IPS-18c (cell line): ENCODE measurements around the gene ARL10.

Experiments
- H3K4me3 ChIP-seq: 2 replicates; pipeline ENCODE4 v1.7.0; 2013; ENCODE audit warnings: low read depth, mild to moderate bottlenecking, low read length, moderate library complexity; ENCODE audit not compliant: insufficient read depth
- H3K9me3 ChIP-seq: one replicate; pipeline ENCODE4 v1.6.1; 2013; ENCODE audit warnings: mild to moderate bottlenecking, low read length, moderate library complexity; ENCODE audit not compliant: control insufficient read depth, insufficient read depth

The ARL10 gene

DNA sequence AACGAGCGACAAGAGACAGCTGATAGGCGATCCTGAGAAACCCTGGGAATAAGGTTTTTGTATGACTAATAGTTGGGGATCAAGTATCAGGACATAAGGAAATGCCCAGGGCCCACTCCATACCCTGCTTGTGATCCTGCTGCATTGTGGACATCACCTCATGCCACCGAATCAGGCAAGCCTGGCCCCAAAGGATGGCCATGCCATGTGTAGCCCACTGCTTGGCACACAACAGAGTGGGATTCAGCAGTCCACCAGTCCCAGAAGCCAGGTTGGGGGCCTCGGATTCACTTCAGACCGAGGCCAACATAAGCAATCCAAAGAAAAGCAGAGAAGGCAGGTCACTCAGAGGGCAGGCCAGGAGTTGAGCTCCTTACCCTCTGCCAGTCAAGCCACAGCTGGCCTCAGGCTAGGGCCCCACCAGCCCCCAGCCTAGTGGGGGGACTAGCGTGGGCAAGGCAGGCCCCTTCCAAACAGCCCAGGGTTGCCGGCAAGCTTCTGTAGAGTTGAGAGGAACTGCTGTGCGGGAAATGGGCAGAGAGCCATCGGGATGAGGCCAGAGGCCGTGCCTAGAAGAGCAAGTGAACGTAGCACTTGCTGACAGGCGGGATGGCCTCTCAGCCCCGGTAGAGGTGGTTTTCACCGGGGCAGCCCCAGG, 18.1 kb downstream of the ARL10 start:
- H3K9me3 ChIP-seq, result no peaks in the 10 kb centered on the region
- no peak overlapping the region for H3K4me3 ChIP-seq

DNA sequence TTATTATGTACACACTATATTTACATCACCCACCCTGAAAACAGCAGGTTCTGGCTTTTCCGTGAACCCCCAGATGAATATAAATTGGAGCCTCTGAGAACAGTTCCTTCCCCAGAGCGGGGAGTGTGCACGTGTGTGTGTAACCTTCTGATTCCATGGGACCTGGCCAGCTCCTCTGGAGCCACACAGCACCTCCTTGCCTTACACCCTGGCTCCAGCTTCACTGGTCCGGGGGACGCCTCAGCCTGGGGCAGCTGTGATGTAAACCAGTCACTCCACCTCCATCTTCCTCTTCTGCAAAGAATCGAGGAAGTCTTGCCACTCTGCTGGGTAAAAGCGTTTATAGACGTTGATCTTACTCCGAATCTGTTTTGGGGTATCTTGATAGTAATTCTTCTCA, 18.7 kb downstream of the ARL10 start:
- H3K9me3 ChIP-seq, result no peaks in the 10 kb centered on the region

DNA sequence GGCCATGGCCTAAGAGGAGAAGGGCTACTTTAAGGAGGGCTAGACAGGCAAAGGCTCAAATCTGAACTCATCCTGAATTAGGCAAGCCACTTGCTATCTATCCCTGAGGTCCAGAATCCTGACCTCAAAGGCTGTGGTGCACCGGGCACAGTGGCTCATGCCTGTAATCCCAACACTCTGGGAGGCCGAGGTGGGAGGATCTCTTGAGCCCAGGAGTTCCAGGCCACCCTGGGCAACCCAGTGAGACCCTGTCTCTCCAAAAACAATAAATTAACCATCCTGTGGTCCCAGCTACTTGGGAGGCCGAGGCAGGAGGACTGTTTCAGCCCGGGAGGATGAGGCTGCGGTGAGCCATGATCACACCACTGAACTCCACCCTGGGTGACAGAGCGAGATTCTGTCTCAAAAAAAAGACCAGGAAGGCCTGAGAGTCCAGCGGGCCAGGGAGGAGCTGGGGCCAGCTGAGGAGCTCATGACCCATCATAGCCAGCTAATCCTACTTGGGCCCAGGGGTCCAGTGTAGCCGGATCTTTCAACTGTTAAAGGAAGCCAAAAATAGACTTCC, 19.2 kb downstream of the ARL10 start:
- H3K9me3 ChIP-seq, result no peaks in the 10 kb centered on the region
- no peak overlapping the region for H3K4me3 ChIP-seq

More for the DNA sequence above, 18.7 kb downstream of the ARL10 start:
- H3K4me3 ChIP-seq, result no peak overlapping the region

DNA sequence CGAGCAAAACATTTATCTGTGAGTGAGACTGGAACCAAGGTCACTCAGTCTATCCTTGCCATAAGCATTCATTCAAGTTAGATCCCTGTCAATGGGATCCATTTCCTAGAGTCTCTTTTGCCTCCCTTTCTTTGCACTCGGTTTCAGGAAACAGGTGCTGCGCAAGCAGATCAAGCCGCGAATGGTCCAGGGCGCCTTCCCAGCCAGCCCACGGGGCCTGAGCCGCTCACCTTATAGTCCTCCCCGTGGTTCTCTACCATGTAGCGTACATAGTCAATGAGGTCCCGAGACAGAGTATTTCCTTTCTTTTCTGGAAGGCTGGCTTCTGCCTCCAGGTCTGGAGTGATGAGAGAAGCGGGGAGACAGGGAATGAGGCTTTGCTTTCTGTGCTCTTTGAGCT, 19.7 kb downstream of the ARL10 start:
- no peak overlapping the region for H3K4me3 ChIP-seq
- H3K9me3 ChIP-seq, result no peaks in the 10 kb centered on the region

DNA sequence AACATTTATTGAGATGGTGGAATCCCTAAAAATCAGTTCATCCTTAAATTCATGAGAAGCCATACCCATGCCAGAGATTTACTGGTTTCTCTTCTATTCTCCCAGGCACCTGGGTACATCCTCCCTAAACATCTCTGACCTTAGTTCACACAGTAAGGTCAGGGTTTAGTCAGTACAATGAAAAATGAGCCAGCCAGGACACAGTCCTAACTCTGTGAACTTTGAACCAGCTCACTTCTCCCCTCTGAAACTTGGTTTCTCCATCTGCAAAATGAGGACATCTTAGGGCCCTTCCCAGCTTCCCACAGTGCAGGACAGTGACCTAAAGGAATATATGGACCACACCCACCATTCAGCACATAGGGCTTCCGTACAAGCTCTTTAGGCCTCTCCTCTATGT, 21.2 kb downstream of the ARL10 start:
- H3K4me3 ChIP-seq, result no peak overlapping the region
- no peaks in the 10 kb centered on the region for H3K9me3 ChIP-seq

DNA sequence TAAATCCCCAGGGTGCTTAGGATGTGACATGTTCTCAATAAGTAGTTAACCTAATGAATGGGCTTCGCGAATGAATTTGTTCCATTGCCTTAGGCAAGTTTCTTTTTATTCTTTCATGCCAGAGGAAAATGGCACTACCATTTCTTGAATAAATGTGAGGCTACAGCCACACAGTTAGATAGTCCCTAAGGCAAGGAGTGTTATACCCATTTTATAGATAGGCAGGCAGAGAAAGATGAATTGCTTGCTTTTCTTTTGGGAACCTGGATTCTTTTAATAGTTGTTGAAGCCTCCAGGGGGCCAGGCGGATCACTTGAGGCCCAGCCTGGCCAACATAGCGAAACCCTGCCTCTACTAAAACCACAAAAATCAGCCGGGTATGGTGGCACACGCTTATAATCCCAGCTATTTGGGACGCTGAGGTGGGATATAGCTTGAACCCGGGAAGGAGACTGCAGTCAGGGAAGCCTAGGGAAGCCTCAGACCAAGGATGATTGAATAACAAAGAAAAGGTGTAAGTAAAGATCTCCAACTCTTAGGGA, 22.2 kb downstream of the ARL10 start:
- Histone ChIP-seq H3K9me3 (no peaks in the 10 kb centered on the region), H3K4me3 (peak overlapping the region; percentile 66)

DNA sequence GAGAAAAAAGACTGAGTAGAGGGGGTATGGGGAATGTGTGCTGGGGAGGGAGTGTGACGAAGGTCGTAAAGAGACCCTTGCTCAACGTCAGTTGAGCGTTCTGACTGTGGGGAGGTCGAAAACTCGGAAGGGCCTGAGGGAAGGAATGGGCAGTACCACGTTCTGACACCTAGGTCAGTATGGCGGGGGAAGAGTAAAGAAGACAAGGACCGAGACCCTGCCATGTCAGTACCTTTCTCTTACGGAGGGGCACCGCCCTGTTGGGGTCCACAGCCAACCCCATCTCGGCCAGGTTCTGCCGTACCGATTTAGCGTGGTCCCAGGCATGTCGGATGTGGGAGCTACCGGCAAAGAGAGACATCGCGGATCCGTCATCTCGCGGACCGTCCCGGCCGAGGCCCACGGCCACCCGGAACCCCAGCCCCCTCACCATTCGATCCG, 22.7 kb downstream of the ARL10 start:
- H3K4me3 ChIP-seq, result peak overlapping the region; percentile 66

DNA sequence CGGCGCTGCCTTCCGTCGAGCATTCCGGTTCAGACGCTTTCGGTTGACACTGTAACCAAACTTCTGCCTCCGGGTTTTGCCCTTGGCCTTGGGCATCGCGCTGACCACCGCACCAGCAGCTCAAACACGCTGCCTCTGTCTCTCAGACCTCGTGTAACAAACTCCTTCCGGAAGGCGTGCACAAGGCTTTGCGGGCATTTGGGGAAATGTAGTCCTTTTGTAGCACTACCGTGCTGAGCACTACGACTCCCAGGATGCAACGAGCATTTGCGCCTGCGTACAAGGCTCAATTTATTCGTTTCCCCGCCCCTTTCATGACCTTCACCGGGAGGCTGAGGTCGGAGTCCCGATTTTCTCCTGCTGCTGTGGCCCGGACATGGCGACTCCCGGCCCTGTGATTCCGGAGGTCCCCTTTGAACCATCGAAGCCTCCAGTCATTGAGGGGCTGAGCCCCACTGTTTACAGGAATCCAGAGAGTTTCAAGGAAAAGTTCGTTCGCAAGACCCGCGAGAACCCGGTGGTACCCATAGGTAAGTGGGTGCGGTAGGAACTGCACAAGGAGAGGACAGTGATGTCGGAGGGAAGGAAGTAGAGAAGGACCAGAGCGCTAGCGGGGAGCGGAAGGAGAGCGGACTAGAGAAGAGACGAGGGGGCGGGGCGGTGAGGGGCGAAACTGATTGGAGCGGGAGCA, 23.3 kb downstream of the ARL10 start, which contains the start of the genes HIGD2A and NOP16:
HIGD2A (plus strand) TSS at position 308 of the 691 bp plus-strand sequence; CDS start at position 377, 69 bp downstream.
NOP16 (minus strand) TSS at position 155 of the 691 bp plus-strand sequence; CDS start at position 96, 59 bp downstream.
- Histone ChIP-seq H3K9me3 (no peaks in the 10 kb centered on the region), H3K4me3 (peak within 1 kb of the TSS; percentile 66)

More for the DNA sequence above, 22.7 kb downstream of the ARL10 start:
- no peaks in the 10 kb centered on the region for H3K9me3 ChIP-seq

DNA sequence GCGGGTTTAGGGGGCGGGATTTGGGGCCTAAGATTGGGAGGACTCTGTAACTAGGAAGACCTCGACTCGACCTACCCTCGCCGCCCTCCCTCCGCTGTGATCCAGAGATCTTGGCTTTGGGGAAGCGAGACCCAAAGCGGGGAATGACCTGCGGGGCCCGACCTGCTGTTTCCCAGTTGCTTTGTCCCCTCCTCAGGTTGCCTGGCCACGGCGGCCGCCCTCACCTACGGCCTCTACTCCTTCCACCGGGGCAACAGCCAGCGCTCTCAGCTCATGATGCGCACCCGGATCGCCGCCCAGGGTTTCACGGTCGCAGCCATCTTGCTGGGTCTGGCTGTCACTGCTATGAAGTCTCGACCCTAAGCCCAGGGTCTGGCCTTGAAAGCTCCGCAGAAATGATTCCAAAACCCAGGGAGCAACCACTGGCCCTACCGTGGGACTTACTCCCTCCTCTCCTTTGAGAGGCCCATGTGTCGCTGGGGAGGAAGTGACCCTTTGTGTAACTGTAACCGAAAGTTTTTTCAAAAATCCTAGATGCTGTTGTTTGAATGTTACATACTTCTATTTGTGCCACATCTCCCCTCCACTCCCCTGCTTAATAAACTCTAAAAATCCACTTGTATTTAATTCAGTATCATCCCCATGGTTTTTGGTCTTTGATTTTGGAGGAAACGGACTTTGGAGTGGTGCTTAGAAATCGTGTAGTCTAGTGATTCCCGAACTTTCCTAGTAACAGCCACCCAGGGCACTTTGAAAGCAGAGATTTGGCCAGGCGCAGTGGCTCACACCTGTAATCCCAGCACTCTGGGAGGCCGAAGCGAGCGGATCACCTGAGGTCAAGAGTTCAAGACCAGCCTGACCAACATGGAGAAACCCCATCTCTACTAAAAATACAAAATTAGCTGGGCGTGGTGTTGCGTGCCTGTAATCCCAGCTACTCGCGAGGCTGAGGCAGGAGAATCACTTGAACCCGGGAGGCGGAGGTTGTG, 24.1 kb downstream of the ARL10 start:
- Histone ChIP-seq H3K9me3 (no peaks in the 10 kb centered on the region), H3K4me3 (peak overlapping the region; percentile 66)

DNA sequence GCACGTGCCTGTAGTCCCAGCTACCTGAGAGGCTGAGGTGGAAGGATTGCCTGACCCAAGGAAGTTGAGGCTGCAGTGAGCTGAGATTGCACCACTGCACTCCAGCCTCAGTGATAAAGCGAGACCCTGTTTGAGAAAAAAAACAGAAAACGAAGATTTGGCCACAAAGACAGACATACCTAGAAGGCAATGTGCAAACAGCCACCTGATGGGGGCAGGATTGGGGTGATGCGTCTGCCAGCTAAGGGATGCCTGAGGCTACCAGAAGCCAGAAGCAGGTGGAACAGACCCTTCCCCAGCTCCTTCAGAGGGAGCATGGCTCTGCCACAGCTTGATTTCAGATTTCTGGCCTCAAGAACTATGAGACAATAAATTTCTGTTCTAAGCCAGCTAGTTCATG, 26.2 kb downstream of the ARL10 start:
- no peaks in the 10 kb centered on the region for H3K9me3 ChIP-seq
- no peak overlapping the region for H3K4me3 ChIP-seq

DNA sequence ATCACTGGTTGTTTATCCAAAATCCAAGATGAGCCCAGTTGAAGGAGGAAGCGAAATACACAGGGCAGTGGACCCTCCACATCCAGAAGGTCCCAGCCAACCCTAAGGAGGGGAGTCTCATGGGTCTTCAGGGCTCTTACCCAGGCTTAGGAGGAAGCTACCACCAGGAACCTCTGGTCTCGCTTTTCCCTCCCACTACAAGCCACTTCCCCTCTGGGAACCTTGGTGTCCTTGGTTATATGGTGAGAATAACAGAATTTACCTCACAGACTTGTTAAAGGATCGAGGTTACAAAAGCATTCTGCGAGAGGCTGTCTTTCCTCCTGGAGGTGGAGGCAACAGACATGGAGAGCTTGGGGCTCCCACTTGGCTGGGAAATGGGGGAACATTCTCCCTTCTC, 26.7 kb downstream of the ARL10 start:
- no peak overlapping the region for H3K4me3 ChIP-seq

DNA sequence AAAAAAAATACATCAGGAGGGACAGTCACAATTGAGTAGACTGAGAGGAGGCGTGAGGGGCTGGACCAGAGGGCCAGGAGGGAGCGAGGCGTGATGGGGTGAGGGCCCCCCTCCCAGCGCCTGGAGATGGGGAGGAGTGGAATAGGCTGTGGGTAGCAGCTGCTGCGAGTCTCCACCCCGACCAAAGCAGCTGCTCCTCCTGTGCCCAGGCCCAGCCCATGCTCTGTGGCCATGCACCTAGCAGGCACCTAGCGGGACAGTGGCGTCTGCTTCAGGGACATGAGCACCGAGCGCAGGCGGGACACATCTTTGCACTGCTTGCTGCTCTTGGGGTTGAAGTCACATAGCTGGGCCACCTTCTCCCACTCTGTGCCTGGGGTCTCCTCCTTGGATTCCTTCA, 27.2 kb downstream of the ARL10 start:
- Histone ChIP-seq H3K9me3 (no peaks in the 10 kb centered on the region), H3K4me3 (no peak overlapping the region)

More for the DNA sequence above, 26.7 kb downstream of the ARL10 start:
- H3K9me3 ChIP-seq, result no peaks in the 10 kb centered on the region

DNA sequence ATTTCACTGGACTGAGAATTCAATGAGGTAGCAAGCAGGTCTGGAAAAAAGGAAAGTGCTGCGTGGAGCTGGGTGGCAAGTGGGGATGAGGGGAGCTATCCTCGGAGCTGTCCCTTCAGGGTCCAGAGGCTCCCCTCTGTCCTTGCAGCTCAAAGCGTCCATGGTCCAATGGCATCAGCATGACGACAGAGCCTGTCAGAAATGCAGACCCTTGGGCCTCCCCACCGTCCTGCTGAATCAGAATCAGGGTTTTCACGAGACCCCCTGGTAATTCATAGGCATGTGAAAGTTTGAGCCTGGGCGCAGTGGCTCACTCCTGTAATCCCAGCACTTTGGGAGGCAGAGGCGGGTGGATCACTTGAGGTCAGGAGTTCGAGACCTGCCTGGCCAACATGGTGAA, 28.8 kb downstream of the ARL10 start:
- no peaks in the 10 kb centered on the region for H3K9me3 ChIP-seq
- H3K4me3 ChIP-seq, result no peak overlapping the region

DNA sequence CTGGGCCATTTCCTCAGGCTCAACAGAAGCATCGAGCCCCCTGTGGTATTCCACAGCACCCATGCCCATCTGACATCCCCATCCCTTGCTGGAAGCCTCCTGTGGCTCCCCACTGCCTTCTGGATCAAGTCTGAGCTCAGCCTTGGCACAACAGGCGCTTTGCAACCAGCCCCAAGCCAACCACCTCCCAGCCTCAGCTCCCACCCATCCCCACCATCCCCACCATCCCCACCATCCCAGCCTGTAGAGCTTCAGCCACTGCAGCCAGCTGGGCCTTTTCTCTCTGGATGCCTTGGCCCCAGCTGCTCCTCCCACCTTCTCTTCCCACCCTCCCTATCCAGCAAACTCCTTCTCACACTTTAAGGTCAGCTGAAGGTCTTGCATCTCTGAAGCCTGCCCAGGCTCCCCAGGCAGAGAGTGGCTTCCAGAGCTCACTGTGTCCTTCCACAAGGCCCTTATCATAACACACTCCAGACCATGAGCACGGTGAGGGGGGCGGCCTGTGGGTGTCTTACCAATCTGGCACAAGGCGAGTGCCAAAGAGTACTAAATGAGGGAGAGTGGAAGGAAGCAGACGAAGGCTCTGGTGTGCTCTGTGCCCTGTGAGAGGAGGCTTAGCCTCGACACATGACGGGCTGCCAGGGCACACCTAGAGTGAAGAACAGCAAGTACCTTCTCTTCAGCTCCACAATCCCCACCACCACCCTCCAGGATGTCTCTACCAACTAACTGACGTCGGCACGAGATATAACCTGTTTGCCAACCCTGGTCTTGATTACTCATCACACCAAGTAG, 29.8 kb downstream of the ARL10 start:
- Histone ChIP-seq H3K9me3 (no peaks in the 10 kb centered on the region), H3K4me3 (no peak overlapping the region)

DNA sequence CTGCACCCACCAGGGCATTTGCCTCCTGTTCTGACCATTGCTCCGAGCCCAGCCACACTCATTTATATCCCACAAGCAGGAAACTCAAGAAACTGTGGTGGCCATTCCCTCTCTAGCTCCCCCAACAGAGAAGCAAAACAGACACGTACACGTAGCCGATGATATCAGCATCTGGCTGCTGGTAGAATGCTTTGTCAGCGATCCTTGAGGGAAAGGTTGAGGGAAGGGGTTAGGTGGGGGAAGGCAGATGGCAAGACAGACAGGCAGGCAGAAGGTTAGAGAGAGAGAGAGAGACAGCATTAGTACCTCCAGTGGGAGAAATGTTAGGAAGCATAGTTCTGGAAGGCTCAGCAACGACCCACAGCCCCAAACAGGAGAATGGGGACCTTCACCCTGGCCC, 31.0 kb downstream of the ARL10 start:
- Histone ChIP-seq H3K4me3 (no peak overlapping the region), H3K9me3 (no peaks in the 10 kb centered on the region)

DNA sequence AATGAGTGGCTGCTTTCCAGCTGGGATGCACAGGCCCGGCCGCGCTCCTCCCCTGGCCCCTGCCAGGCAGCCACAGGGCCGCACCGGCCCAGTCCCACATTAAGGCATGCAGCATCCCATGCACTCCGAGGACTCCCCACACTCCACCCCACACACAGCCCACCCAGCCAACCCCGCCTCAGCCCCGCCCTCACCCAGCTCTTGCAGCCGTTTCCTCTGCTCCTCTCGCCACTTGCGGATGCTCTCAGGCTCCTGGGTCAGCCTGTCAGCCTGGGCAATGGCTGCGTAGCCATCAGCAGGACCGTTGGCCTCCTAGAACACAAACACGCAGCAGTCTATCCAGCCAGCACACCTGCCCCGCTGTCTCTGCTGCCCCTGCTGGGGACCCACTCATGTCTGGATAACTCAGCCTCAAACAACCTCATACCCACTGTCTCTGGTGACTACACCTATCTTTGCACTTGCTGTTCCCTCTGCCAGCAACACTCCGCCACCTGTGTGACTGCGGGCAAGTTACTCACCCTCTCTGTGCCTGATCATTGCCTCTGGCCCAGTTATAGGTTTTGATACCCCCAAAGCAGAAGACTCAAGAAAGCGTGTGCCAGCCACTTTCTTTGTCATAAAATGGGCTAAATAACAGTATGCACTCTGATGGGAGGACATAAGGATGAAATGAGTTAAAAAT, 32.6 kb downstream of the ARL10 start:
- no peaks in the 10 kb centered on the region for H3K9me3 ChIP-seq
- H3K4me3 ChIP-seq, result no peak overlapping the region
